ENCODE measurements around the gene CRACR2B.

GRCh38 chr11:782264-783174 is 45.2 kb upstream of the CRACR2B start:
- no peak for TF ChIP-seq CTCF (IDR thresholded peaks at IDR 0.05)
- no peak for TF ChIP-seq POLR2A (IDR thresholded peaks at IDR 0.05)

All from uterus (tissue), 2 donors.